Gastroesophageal sphincter (tissue), 4 donors: ENCODE data around the gene SUPT5H. TPM values are rescaled to one million over a fixed set of nuclear protein-coding genes. Genes with fewer than 3 reads are reported as not detected.

Source experiments
- ATAC-seq: fragments of 150-250 bp; one replicate; pipeline ENCODE4 v1.9.1; 2016; ENCODE audit warnings: mild to moderate bottlenecking, moderate library complexity
- H3K27ac ChIP-seq, 4 donors: fragments of 200-600 bp; sonication (generic) in 3 of 4; 1 replicate in 3 of 4; 2 replicates in 1 of 4; pipeline ENCODE4 v1.5.1; 2016 to 2019
- H3K27me3 ChIP-seq: fragments of 200-600 bp; sonication (generic); one replicate; pipeline ENCODE4 v1.5.1; 2019
- H3K36me3 ChIP-seq, 2 donors: fragments of 200-600 bp; sonication (generic); one replicate each; pipeline ENCODE4 v1.5.1; 2019; ENCODE audit warnings: control low read depth in 1 of 2
- H3K4me1 ChIP-seq, 3 donors: fragments of 200-600 bp; sonication (generic); 1 replicate in 2 of 3; 2 replicates in 1 of 3; pipeline ENCODE4 v1.5.1; 2016 to 2019; ENCODE audit warnings: control low read depth in 2 of 3
- H3K4me3 ChIP-seq, 2 donors: fragments of 200-600 bp; sonication (generic); one replicate each; pipeline ENCODE4 v1.5.1; 2019; ENCODE audit warnings: mild to moderate bottlenecking in 1 of 2, moderate library complexity in 1 of 2
- H3K9me3 ChIP-seq, 3 donors: fragments of 200-600 bp; sonication (generic); one replicate each; pipeline ENCODE4 v1.5.1; 2017 to 2019; ENCODE audit warnings: control low read depth in 2 of 3
- EP300 ChIP-seq: sonication (generic); formaldehyde crosslinking; IDR thresholded peaks from one replicate; pipeline ENCODE4 v1.6.1; 2017; ENCODE audit warnings: antibody characterized with exemption, mild to moderate bottlenecking
- POLR2A ChIP-seq, 2 donors: fragments of 450-650 bp; IDR thresholded peaks; one replicate each; pipeline ENCODE4 v1.6.1; 2017; ENCODE audit warnings: antibody characterized with exemption in 2 of 2, mild to moderate bottlenecking in 2 of 2, moderate library complexity in 1 of 2
- POLR2AphosphoS5 ChIP-seq: sonication (generic); formaldehyde crosslinking; IDR thresholded peaks from one replicate; pipeline ENCODE4 v1.6.1; 2017; ENCODE audit warnings: antibody characterized with exemption
- WGBS, 2 donors: methylation state at CpG; one replicate each; pipeline ENCODE4 v1.1.5; 2018; ENCODE audit warnings: low coverage in 1 of 2; 5-methylcytosine and 5-hydroxymethylcytosine counted together
- total RNA-seq, 4 donors: library from RNA; depleted of rRNA; stranded (reverse); fragments of >200 nt; gene quantifications; one replicate each; pipeline ENCODE4 v1.1.0, GENCODE V29; 2016
- TF ChIP-seq, protein P1 (sequence below), 4 experiments: fragments of 200-600 bp in 2 of 4; fragments of 450-650 bp in 2 of 4; sonication (generic) in 1 of 4; IDR thresholded peaks; one replicate each; pipeline ENCODE4 v1.5.1; 2017 to 2019; ENCODE audit warnings: antibody characterized with exemption in 4 of 4, mild to moderate bottlenecking in 2 of 4, moderate library complexity in 2 of 4

Gene SUPT5H
- total RNA-seq, 4 donors from 2014 or later = 71.5 to 99.1 (median 87.0) TPM

DNA sequence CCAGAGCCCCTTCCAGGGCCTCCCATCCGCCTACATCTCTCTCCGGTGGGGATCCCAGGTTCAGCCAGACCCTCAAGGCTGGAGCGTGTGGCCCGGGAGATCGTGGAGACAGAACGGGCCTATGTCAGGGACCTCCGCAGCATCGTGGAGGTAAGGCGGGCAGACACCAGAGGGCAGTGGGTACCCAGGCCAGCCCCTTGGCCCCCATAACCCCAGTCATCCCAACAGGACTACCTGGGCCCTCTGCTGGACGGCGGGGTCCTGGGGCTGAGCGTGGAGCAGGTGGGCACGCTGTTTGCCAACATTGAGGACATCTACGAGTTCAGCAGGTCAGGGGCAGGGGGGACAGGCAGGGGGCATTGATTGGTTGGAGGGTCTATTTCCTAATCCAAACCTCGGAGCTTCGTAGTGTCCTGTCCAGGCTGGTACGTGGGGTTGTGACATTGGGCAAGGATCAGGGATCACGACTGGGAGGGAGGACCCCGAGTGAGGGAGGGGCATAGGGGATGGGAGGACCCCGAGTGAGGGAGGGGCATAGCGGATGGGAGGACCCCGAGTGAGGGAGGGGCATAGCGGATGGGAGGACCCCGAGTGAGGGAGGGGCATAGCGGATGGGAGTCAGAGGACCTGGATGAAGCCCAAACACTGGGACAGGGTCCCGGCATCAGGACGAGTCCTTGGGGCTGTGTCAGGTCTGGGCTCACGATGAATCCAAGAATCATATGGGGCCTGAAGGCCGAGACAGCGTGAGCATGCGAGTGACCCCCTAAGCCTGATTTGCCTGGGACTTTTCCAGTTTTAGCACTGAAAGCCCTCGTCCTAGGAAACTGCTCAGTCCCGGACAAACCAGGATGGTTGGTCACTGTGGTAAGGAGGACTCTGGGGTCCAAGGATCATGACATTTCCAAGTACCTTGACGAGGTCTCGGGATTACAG lies 30.0 kb upstream of the SUPT5H start:
- peaks cover 0 to 44% of the 10 kb centered on the region in 2 donors for H3K36me3 ChIP-seq
- ATAC-seq = no peak
- no peaks in the 10 kb centered on the region for H3K27me3 ChIP-seq
- TF ChIP-seq POLR2AphosphoS5 (no peak), POLR2A (IDR thresholded peaks at IDR 0.05) (no peak), EP300 (no peak)
- TF ChIP-seq, protein P1, sequence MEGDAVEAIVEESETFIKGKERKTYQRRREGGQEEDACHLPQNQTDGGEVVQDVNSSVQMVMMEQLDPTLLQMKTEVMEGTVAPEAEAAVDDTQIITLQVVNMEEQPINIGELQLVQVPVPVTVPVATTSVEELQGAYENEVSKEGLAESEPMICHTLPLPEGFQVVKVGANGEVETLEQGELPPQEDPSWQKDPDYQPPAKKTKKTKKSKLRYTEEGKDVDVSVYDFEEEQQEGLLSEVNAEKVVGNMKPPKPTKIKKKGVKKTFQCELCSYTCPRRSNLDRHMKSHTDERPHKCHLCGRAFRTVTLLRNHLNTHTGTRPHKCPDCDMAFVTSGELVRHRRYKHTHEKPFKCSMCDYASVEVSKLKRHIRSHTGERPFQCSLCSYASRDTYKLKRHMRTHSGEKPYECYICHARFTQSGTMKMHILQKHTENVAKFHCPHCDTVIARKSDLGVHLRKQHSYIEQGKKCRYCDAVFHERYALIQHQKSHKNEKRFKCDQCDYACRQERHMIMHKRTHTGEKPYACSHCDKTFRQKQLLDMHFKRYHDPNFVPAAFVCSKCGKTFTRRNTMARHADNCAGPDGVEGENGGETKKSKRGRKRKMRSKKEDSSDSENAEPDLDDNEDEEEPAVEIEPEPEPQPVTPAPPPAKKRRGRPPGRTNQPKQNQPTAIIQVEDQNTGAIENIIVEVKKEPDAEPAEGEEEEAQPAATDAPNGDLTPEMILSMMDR (IDR thresholded peaks at IDR 0.05) = no peak
- whole genome bisulfite sequencing, 2 donors = 36 to 38% methylated on average over 10 of the region's 35 CpGs
- H3K27ac ChIP-seq = peak overlapping the region in 3 of 4 donors; percentile 99 to 100 (median 99)
- H3K4me3 ChIP-seq = peak overlapping the region in 1 of 2 donors; percentile 90
- no peaks in the 10 kb centered on the region for H3K9me3 ChIP-seq
- H3K4me1 ChIP-seq = peaks cover 0 to 57% (median 24%) of the 10 kb centered on the region in 3 donors

DNA sequence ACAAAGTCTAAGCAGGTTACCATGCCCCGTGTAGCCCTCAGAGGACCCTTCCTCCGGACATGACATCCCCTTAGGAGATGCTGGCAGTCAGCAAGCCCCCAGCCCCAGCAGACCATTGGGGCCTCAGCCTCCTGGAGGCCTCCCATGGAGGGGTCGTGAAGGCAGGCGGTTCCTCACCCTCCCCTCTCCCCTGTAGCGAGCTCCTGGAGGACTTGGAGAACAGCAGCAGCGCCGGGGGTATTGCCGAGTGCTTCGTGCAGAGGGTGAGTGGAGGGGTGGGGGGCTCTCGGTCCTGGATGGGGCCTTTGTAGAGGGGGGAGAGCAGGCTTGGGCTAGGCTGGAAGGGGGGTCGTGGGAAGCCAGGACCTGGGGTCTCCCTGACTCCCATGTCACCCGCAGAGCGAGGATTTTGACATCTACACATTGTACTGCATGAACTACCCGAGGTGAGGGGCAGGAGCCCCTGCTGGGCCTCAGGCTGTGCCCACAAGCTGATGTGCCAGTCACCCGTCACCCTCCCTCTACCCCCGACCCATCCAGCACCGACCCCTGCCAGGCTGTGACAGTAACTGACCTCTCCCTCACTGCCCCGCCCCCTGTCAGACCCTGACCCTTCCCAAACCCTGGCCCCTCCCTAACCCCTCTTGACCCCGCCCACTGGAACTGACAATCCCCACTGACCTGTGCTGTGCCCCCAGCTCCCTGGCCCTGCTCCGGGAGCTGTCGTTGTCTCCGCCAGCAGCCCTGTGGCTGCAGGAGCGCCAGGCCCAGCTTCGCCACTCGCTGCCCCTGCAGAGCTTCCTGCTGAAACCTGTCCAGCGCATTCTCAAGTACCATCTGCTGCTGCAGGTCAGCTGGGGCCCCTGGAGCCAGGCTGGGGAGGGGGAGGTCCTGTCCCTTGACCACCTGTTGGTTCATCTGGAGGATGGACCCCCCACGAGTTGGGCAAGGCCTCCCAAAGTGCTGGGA lies 28.9 kb upstream of the SUPT5H start:
- peak overlapping the region in 1 of 2 donors; percentile 90 for H3K4me3 ChIP-seq
- WGBS, 2 donors = 37 to 82% methylated on average over 2 to 5 of the region's 27 CpGs
- no peak for TF ChIP-seq EP300
- no peak for TF ChIP-seq POLR2A (IDR thresholded peaks at IDR 0.05)
- TF ChIP-seq POLR2AphosphoS5 = no peak
- TF ChIP-seq, protein P1 (IDR thresholded peaks at IDR 0.05) = no peak
- H3K36me3 ChIP-seq = peaks cover 0 to 55% of the 10 kb centered on the region in 2 donors
- H3K27me3 ChIP-seq = no peaks in the 10 kb centered on the region
- no peak for ATAC-seq
- H3K9me3 ChIP-seq = no peaks in the 10 kb centered on the region
- H3K27ac ChIP-seq = peak overlapping the region in 3 of 4 donors; percentile 99 to 100 (median 99)
- H3K4me1 ChIP-seq = peaks cover 0 to 47% (median 19%) of the 10 kb centered on the region in 3 donors

DNA sequence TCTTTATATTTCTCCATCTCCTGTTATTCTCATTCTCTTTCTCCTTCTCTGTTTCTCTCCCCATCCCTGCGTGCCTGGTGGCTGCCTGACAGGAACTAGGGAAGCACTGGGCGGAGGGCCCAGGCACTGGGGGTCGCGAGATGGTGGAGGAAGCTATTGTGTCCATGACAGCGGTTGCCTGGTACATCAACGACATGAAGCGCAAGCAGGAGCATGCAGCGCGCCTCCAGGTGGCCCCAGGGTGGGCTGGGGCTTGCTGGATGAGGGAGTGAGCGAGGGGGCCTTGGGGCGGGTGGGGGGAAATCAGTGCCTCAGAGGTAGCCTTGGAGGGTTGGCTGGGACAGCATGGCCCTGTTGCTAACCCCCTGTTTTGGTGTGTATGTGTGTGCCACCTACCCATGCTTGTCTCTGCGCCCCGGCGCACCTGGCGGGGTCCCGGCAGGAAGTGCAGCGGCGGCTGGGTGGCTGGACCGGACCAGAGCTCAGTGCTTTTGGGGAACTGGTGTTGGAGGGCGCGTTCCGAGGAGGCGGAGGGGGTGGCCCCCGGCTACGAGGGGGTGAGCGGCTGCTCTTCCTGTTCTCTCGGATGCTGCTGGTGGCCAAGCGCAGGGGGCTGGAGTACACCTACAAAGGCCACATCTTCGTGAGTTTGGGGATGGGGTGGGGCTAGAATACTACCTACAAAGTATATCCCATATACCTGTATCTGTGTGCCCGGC lies 27.8 kb upstream of the SUPT5H start:
- no peak for TF ChIP-seq EP300
- TF ChIP-seq POLR2A (IDR thresholded peaks at IDR 0.05) = no peak
- TF ChIP-seq POLR2AphosphoS5 = no peak
- TF ChIP-seq, protein P1 (IDR thresholded peaks at IDR 0.05) = no peak
- H3K36me3 ChIP-seq = peaks cover 0 to 66% of the 10 kb centered on the region in 2 donors
- H3K9me3 ChIP-seq = no peaks in the 10 kb centered on the region
- H3K4me1 ChIP-seq = peaks cover 0 to 43% (median 19%) of the 10 kb centered on the region in 3 donors
- no peaks in the 10 kb centered on the region for H3K27me3 ChIP-seq
- ATAC-seq = no peak
- 83% methylated on average over 1 of the region's 30 CpGs; no CpG with 5 or more reads in 1 of the 2 donors for WGBS, 2 donors
- no peak overlapping the region for H3K4me3 ChIP-seq
- H3K27ac ChIP-seq = peak overlapping the region in 1 of 4 donors; percentile 100

DNA sequence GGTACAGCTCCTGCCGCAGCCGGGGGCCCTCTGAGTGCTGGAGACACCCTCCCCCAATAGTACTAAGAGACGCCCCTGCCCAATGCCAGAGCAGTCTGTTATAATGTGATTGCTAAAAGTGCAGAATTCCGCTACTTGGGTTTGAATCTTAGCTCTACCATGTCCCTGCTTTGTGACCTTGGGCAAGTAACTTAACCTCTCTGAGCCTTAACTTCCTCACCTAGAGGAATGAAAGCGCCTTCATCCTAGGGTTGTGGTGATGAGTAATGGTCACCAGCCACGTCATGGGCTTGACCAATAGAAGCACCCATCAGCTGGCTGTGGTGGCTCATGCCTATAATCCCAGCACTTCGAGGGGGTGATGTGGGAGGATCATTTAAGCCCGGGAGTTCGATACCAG lies 26.4 kb upstream of the SUPT5H start:
- TF ChIP-seq, protein P1 (IDR thresholded peaks at IDR 0.05) = no peak
- TF ChIP-seq EP300 = no peak
- no peak for TF ChIP-seq POLR2A (IDR thresholded peaks at IDR 0.05)
- TF ChIP-seq POLR2AphosphoS5 = no peak
- Histone ChIP-seq H3K9me3 (no peaks in the 10 kb centered on the region), H3K27me3 (no peaks in the 10 kb centered on the region), H3K4me1 (peaks cover 0 to 39% (median 18%) of the 10 kb centered on the region in 3 donors), H3K4me3 (no peak overlapping the region), H3K36me3 (peaks cover 0 to 80% of the 10 kb centered on the region in 2 donors), H3K27ac (no peak overlapping the region)
- no peak for ATAC-seq
- 88% methylated on average over 4 of the region's 9 CpGs; no CpG with 5 or more reads in 1 of the 2 donors for WGBS, 2 donors
